Mesodermal cell (in vitro differentiated cells): ENCODE measurements around the gene TMEM163.
"Not testable (repeated sequence)": the region's sequence is repeated elsewhere in the genome, so short reads cannot be mapped to it uniquely, and the experiment has no call there.

Source experiments
- H3K27ac ChIP-seq: 2 replicates; pipeline ENCODE4 v1.7.0; 2013; ENCODE audit warnings: mild to moderate bottlenecking, low read depth, low read length, moderate library complexity; ENCODE audit not compliant: severe bottlenecking
- H3K36me3 ChIP-seq: 2 replicates; pipeline ENCODE4 v1.7.1; 2013; ENCODE audit warnings: mild to moderate bottlenecking, low read length, moderate library complexity; ENCODE audit not compliant: control insufficient read depth, insufficient read depth
- H3K4me1 ChIP-seq: one replicate; pipeline ENCODE4 v1.7.1; 2013; ENCODE audit warnings: mild to moderate bottlenecking, low read length; ENCODE audit not compliant: insufficient read depth, control insufficient read depth, poor library complexity, severe bottlenecking
- H3K4me3 ChIP-seq: 2 replicates; pipeline ENCODE4 v1.7.0; 2013; ENCODE audit warnings: low read length, control low read depth, mild to moderate bottlenecking; ENCODE audit not compliant: insufficient read depth, poor library complexity, severe bottlenecking; ENCODE audit errors: extremely low read depth
- H3K9me3 ChIP-seq: 2 replicates; pipeline ENCODE4 v1.7.1; 2013; ENCODE audit warnings: mild to moderate bottlenecking, low read length, moderate library complexity; ENCODE audit not compliant: control insufficient read depth
- WGBS, 2 experiments: methylation state at CpG; one replicate each; pipeline ENCODE4 v1.1.5; 2013; ENCODE audit warnings: missing lambda C conversion rate in 2 of 2; ENCODE audit not compliant: insufficient coverage in 2 of 2; 5-methylcytosine and 5-hydroxymethylcytosine counted together

Gene TMEM163

GRCh38 chr2:134564955-134565354, 153.8 kb downstream of the TMEM163 start:
- WGBS, 2 experiments: 79 to 89% methylated on average over 5 of the region's 5 CpGs
- not testable (repeated sequence) for H3K36me3 ChIP-seq, H3K27ac ChIP-seq, H3K4me1 ChIP-seq, H3K4me3 ChIP-seq, H3K9me3 ChIP-seq

GRCh38 chr2:134564549-134564948, 154.3 kb downstream of the TMEM163 start:
- H3K4me1 ChIP-seq: no peaks in the 10 kb centered on the region
- H3K27ac ChIP-seq: no peak overlapping the region
- 93 to 94% methylated on average over 1 to 2 of the region's 3 CpGs for WGBS, 2 experiments
- no peak overlapping the region for H3K4me3 ChIP-seq
- no peaks in the 10 kb centered on the region for H3K36me3 ChIP-seq
- H3K9me3 ChIP-seq: no peaks in the 10 kb centered on the region

- Histone ChIP-seq H3K4me3 (no peak overlapping the region), H3K4me1 (no peaks in the 10 kb centered on the region), H3K36me3 (no peaks in the 10 kb centered on the region), H3K9me3 (no peaks in the 10 kb centered on the region), H3K27ac (no peak overlapping the region)
- WGBS, 2 experiments: 81 to 88% methylated on average over 1 to 2 of the region's 5 CpGs
Measured at GRCh38 chr2:134558208-134558830, 160.5 kb downstream of the TMEM163 start.

GRCh38 chr2:134555411-134555810, 163.4 kb downstream of the TMEM163 start:
- Histone ChIP-seq H3K4me1 (no peaks in the 10 kb centered on the region), H3K36me3 (no peaks in the 10 kb centered on the region), H3K27ac (no peak overlapping the region), H3K4me3 (no peak overlapping the region), H3K9me3 (no peaks in the 10 kb centered on the region)
- 86 to 94% methylated on average over 6 of the region's 6 CpGs for WGBS, 2 experiments

GRCh38 chr2:134553657-134554056, 165.1 kb downstream of the TMEM163 start:
- Histone ChIP-seq H3K27ac (no peak overlapping the region), H3K36me3 (no peaks in the 10 kb centered on the region), H3K4me1 (no peaks in the 10 kb centered on the region), H3K4me3 (no peak overlapping the region), H3K9me3 (no peaks in the 10 kb centered on the region)
- WGBS, 2 experiments: 95 to 97% methylated on average over 6 of the region's 7 CpGs

GRCh38 chr2:134550566-134551164, 168.1 kb downstream of the TMEM163 start:
- Histone ChIP-seq H3K36me3 (no peaks in the 10 kb centered on the region), H3K4me1 (no peaks in the 10 kb centered on the region), H3K9me3 (no peaks in the 10 kb centered on the region), H3K27ac (no peak overlapping the region), H3K4me3 (no peak overlapping the region)
- WGBS, 2 experiments: 93 to 95% methylated on average over 5 to 12 of the region's 13 CpGs

- Histone ChIP-seq H3K4me1 (no peaks in the 10 kb centered on the region), H3K9me3 (no peaks in the 10 kb centered on the region), H3K27ac (no peak overlapping the region), H3K4me3 (no peak overlapping the region), H3K36me3 (no peaks in the 10 kb centered on the region)
- WGBS, 2 experiments: 90 to 100% methylated on average over 2 to 3 of the region's 3 CpGs
Measured at GRCh38 chr2:134549104-134549503, 169.7 kb downstream of the TMEM163 start.

GRCh38 chr2:134540990-134541389, 177.8 kb downstream of the TMEM163 start:
- Histone ChIP-seq H3K36me3 (no peaks in the 10 kb centered on the region), H3K9me3 (no peaks in the 10 kb centered on the region), H3K4me3 (no peak overlapping the region), H3K27ac (no peak overlapping the region), H3K4me1 (no peaks in the 10 kb centered on the region)

- Histone ChIP-seq H3K36me3 (no peaks in the 10 kb centered on the region), H3K4me1 (no peaks in the 10 kb centered on the region), H3K27ac (no peak overlapping the region), H3K9me3 (no peaks in the 10 kb centered on the region), H3K4me3 (no peak overlapping the region)
- 93 to 94% methylated on average over 5 of the region's 5 CpGs for WGBS, 2 experiments
Measured at GRCh38 chr2:134539981-134540380, 178.8 kb downstream of the TMEM163 start.

- no peaks in the 10 kb centered on the region for H3K9me3 ChIP-seq
- no peaks in the 10 kb centered on the region for H3K36me3 ChIP-seq
- H3K27ac ChIP-seq: no peak overlapping the region
- H3K4me3 ChIP-seq: no peak overlapping the region
- no peaks in the 10 kb centered on the region for H3K4me1 ChIP-seq
- WGBS, 2 experiments: 80 to 100% methylated on average over 1 to 2 of the region's 4 CpGs
Measured at GRCh38 chr2:134537702-134538101, 181.1 kb downstream of the TMEM163 start.

- H3K4me1 ChIP-seq: no peaks in the 10 kb centered on the region
- H3K36me3 ChIP-seq: no peaks in the 10 kb centered on the region
- WGBS, 2 experiments: 92 to 100% methylated on average over 2 of the region's 2 CpGs
- no peak overlapping the region for H3K27ac ChIP-seq
- H3K4me3 ChIP-seq: no peak overlapping the region
- no peaks in the 10 kb centered on the region for H3K9me3 ChIP-seq
Measured at GRCh38 chr2:134537121-134537520, 181.7 kb downstream of the TMEM163 start.
